CD4-positive, alpha-beta T cell treated with Interleukin-12 subunit alpha and Interleukin-12 subunit beta, for 1 hour (primary cell): ENCODE results near the gene PLAC8.

ENCODE experiments used
- DNase-seq: peaks from one replicate; pipeline ENCODE4 v3.0.0-alpha.2; 2020

PLAC8 gene, protein sequence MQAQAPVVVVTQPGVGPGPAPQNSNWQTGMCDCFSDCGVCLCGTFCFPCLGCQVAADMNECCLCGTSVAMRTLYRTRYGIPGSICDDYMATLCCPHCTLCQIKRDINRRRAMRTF

DNA sequence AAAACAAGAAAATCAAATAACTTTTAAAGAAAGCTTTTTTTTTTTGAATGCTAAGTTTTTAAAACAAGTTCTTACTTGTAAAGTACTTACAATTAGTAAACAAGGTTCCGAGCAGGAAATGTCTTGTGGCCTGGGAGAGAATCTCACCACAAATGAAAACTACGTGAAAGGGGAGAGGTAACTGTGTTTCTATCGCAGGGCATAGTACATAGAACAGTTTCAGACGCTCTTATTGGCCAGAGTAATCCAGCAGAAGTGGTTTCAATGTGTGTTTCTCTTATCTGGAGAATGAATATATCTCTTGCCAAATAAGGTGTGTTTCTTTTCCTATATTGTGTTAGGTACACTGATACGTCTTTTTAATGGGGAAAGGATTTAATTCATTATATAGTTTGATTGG lies at the start of gene PLAC8:
PLAC8 (minus strand) TSS at position 154 of the 400 bp plus-strand sequence. CDS start 6,808 bp downstream, outside the sequence.
- peak; percentile 77 for DNase-seq

DNA sequence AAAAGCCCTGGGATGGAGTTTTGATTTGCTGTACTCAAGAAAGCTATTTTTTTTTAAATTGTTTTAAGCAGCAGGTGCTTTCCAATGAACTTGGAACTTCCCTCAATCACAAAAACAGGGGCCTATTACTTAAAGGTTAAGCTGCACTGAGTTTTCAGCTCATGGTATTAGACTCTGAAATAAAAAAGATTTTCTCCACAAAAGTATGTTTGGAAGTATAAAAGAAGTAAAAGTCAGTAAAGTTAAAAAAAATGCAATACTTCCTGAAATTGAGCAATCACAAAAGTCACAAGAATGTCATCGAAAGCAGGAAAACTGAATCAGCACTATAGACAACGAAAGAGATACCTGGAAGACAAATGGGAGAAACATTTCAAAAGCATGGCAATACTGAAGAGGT lies 38.9 kb upstream of the PLAC8 start:
- DNase-seq, result no peak

DNA sequence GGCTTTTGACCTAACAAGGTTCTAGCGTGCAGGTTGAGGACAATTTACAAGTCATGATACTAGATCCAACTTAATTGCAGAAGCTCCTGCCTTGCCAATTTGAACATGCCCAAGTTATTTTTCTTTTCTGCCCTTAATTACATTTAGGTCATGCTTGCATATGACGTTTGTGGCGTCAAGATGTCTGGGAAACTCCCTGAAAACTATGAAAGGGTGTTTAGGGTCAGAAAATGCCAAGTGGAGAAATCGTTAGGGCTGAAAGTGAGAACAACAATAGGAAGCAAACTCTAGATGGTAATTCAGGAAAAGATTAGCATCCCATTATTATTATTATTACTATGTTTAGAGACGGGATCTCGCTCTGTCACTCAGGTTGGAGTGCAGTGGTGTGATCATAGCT lies 38.2 kb upstream of the PLAC8 start:
- DNase-seq, result no peak

DNA sequence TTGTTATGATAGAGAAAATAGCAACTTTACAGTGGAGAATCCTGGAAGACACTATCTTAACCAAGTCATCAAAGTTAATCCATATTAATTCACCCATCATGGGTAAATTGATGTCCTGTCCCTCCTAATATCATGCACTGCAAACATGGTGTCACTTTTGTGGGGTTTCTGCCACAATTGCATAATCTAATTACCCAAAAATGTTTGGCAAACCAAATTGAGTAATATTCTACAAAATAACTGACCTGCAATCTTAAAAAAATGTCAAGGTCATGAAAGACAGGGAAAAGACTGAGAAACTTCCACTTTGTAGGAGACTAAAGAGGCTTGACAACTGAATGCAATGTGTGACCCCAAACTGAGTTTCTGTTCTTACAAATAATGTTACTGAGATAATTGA lies 37.1 kb upstream of the PLAC8 start:
- DNase-seq, result no peak

DNA sequence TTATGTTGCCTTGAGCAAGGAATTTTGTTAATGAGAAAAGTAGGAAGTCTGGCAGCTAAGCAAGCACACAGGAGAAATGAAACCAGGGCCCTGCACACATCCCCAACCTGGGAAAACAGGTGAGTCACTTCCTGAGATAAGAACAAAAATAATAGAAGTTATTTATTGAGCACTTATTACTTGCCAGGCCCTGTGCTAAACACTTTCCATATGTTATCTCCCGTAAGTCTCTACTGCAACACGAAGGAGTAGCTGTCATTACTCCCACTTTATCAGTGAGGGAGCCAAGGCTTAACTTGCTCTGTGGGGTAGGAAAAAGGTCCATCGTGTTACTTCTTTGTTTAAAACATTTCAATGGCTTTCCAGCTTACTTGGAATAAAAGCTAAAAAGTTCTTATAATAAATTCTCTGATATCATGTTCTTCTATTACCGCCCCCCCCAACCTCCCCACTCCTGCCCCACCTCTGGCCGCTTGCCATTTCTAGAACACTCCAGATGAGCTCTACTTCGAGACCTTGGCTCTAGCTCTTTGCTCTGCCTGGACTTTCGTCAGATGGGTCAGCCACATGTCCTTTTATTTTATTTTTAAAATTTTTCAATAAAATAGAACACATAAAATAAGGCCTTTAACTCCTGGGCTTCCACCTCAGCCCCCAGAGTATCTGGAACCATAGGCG lies 36.3 kb upstream of the PLAC8 start:
- no peak for DNase-seq

DNA sequence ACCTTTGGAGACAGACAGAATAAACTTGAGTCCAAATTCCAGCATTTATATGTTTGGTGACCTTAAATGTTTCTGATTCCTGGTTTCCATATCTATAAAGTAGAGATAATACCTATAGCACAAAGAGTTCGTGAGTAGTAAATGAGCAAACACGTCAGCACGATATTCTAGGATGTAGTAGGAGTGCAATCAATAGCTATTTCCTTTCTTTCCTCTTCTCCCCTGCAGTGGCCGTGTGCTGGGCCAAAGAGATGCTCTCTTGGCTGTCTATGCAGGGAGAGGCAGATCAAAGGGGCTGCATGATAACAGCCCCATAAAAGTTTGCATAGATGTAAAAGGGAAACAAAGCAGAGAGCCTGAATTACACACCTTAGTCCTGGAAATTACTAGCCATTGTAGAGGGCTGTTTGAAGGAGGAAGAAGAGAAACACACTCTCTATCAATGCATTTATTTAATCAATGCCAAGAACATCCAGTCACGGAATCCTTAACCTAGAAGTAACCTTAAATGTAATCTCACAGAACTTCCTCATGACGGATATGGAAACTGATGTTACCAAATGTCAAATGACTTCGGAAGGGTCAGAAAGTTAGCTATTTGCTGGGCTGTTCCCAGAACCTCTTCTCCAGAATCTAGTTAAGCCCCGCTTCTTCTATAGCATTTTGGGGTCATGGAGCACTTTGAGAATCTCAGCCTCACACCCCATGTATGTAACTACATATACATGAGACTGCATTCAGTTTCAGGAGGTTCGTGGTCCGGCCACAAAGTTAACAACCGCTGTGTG lies 35.5 kb upstream of the PLAC8 start:
- DNase-seq, result no peak

DNA sequence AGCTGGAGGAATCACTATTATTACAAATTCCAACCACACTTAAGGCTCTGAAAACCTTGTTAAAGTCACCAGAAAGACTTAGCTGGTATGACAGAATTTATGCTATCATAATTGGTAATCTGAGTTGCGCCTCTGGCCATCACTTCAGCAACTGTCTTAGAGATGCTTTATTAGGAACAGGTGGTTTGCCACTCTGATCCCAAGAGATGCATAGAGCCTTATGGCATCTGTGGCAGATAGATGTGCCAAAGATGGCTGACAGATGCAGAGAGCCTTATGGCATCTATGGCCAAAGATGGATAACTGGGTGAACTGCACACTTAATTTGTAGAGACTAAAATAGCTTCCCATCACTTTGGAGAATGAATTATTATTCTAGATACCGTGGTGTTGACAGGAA lies 32.3 kb upstream of the PLAC8 start:
- no peak for DNase-seq

DNA sequence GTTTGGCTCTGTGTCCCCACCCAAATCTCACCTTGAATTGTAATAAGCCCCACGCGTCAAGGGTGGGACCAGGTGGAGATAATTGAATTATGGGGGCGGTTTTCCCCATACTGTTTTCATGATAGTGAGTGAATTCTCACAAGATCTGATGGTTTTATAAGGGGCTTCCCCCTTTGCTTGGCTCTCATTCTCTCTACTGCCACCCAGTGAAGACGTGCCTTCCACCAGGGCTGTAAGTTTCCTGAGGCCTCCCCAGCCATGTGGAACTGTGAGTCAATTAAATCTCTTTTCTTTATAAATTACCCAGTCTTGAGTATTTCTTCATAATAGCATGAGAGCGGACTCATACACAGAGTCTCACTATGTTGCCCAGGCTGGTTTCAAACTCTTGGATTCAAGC lies 31.2 kb upstream of the PLAC8 start:
- peak; percentile 33 for DNase-seq

DNA sequence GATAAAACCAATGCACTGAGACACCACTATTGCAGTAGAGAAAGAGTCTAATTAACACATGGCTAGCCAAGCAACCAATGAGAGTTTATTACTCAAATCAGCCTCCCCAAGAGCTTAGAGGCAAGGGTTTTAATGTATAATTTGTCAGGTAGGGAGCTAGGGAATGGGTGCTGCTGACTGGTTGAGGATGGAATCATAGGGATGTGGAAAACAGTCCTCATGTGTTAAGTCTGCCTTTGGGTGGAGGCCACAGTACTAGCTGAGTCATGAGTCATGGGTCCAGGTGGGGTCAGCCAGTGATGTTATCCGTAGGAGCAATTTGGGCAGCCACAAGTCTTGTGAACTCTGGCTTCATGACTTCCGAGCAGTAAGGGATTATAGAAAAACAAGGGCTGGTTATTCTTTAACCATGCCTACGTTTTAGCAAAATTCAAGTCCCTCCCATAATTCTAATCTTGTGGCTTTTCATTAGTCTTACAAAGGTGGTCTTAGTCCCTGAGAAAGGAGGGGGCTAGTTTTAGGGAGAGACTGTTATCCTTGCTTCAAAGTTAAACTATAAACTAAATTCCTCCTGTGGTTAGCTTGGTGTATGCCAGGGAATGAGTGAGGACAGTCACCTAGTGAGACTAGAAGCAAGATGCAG lies 25.1 kb upstream of the PLAC8 start:
- no peak for DNase-seq

DNA sequence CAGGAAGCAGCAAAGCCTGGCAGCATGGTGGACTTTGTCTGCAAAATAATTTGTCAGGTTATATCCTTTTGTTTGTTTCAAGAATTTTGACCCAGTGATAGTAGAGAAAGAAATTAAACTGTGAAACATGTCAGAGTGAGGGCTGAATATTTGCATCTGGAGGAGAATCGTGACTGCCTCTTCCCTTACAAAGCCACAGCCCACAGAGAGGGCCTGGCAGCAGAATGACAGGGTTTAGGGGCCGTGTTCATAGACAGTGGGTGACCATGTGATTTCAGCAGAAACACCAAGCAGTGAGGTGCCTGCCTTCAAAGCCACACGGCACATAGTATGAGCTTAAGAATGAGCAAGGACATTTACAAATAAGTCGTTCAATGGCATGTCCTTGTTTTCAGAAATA lies 24.4 kb upstream of the PLAC8 start:
- peak; percentile 35 for DNase-seq

DNA sequence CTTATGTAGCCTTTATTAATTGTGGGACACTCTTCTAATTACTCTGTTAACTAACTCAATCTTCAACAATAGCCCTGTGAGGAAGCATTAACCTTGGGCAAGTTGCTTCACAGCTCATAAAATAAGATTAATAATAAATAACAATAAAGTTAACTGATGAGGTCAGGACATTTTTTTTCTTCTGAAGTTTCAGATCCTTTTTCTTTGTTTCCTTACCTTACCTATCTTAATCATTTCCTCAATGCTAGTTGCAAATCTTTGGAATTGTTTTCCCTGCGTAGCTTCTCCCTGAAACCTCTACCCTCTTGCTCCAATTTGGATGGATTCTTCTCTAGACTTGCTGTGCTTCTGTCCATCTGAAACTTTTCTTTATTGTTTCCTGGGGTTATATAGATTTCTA lies 17.5 kb upstream of the PLAC8 start:
- DNase-seq, result no peak

DNA sequence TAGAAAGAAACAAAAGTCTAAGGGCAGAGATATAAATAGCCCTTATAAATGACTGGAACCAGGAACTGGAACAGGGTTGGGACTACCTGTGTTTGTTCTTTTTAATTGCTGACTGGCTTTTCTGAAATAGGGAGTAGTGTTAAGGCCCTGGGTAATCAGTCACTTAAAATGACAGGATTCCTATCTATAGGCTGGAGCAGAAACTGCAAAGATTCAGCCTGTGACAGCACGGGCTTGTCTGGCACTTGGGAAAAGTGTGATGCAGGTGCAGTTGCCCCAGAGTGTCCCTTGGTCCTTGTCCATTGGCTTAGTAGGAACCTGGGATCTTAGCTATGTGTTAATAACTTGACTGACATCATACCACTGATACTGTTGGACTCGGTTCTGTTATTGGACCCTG lies 14.7 kb upstream of the PLAC8 start:
- no peak for DNase-seq

DNA sequence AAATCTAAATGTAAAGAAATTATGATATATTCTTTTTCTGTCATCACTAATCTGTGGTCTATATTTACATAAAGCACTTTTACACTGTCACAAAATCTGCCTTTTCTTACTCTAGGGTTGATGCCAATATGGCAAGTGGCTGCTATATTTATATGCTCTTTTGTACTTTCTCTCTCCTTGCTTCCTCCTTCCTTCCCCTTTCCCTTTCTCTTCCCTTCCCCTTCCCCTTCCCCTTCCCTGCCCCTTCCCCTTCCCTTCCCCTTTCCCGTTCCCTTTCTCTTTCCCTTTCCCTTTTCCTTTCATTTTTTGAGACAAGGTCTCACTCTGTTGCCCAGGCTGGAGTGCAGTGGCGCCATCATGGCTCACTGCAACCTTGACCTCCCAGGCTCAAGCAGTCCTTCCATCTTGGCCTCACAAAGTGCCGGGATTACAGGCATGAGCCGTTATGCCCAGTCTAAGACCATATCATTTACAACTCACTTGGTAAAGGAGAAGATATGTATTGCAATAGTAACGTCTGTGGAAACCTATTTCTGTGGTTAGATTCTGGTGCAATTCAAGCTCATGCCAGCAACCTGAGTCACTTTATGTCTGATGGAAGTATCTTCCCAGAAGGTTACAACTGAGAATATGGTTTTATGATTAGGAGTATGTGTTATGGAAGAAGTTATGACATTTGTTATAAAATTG lies 13.9 kb upstream of the PLAC8 start:
- no peak for DNase-seq

DNA sequence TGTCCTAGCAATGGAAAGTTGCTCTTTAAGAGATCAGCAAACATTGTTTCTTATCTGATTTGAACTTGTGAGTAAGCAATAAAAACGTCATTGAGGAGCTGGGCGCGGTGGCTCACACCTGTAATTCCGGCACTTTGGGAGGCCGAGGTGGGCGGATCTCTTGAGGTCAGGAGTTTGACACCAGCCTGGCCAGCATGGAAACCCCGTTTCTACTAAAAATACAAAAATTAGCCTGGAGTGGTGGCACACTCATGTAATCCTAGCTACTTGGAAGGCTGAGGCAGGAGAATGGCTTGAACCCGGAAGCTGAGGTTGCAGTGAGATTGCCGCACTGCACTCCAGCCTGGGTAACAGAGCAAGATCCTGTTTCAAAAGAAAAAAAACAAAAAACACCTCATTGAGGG lies 11.2 kb upstream of the PLAC8 start:
- DNase-seq, result peak; percentile 61

DNA sequence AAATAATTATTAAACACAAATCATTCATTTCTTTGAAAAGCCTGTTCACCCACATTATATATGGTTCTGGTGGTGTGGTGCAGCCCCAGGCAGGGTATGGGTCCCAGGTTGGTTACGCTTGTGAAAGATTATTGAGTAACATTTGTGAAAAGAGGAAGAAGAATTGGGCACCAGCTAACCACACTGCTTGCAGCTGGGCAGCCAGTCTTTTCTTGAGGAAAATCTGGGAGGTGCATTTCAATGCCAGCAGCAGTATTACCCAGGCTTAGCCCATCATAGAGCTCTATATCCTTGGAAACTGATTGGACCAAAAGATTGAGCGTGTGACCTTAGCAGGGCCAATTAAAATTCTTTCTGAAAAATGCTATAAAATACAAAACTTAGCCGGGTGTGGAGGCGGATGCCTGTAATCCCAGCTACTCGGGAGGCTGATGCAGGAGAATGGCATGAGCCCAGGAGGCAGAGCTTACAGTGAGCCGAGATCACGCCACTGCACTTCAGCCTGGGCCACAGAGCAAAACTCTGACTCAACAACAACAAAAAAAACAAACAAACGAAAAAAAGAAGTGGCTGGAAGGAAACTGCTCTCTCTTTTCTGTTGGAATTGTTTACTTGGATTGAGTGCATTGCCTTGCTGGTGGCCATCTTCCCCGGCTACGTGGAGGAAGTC lies 9.7 kb upstream of the PLAC8 start:
- DNase-seq, result no peak

DNA sequence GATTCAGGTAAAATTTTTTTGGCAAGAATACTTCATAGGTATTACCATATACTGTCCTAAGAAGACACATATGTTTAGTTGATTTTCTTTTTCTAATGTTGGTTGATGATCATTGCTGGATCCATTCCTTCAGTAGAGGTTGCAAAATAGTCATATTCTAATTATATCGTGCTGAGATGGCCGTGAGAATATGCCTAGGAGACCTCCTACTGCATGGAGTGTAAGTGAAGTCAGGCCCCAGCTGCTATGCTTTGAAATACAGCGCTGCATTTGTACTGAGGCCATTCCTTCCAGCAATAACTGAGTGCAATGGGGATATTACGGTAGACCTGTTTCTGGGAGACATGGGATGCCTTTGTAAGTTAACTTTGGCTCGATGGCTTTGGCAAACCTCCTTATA lies 6.7 kb upstream of the PLAC8 start:
- no peak for DNase-seq

DNA sequence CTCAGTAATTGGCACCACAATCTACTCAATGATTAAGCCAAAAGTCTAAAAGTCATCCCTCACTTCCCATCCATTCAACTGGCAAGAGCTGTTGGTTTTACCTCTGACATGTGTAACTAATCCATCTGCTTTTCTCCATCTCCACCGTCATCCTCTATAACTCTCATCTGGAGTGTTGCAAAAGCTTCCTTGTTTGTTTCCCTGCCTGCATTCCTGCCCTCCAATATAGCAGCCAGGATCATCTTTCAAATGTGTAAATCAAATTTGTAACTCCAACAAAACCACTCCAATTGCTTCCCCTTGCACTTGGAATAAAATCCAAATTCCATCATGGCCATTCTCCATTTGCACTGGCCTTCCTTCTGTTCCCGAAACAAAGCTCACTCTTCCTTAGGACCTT lies 4.3 kb upstream of the PLAC8 start:
- DNase-seq, result no peak

DNA sequence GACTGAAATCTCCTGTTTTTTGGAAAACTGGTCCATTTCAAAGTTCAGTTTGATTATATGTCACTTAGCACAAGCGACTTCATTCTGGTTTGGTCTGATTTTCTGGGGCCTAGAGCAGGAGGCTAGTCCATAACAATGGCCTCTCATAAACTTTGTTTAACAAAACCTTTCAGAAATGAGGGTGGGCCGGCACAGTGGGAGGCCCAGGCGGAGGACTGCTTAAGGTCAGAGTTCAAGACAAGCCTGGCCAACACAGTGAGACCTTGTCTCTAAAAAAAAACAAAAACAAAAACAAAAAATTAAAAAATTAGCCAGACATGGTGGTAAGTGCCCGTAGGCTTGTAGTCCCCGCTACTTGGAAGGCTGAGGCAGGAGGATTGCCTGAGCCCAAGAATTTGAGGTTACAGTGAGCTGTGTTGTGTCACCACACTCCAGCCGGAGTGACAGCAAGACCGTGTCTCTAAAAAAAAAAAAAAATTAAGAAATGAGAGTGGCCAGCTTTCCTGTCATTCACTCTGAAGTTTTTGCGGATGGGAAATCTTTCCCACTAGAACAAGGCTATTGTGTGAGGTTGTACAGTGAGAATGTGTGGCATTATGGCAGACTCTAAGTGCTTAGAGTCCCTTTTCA lies 1.2 kb upstream of the PLAC8 start:
- no peak for DNase-seq

DNA sequence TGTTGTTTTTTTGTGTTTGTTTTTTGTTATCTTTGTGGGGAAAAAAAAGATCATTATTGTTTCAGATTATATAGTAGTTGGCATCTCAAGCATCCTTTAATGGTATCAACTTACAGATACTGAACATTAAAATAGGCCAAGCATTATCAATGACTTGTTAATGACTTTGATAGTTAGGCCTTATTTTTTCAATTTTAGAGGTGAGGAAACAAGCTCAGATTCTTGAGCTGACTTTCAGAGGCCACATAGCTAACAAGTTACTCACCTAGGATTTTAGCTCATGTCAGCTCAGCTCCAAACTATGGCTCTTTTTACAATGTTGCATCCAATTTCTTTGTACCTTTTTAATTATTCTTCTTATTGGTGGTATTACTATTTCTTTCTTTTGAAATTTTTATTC lies 471 bp upstream of the PLAC8 start:
- no peak for DNase-seq

DNA sequence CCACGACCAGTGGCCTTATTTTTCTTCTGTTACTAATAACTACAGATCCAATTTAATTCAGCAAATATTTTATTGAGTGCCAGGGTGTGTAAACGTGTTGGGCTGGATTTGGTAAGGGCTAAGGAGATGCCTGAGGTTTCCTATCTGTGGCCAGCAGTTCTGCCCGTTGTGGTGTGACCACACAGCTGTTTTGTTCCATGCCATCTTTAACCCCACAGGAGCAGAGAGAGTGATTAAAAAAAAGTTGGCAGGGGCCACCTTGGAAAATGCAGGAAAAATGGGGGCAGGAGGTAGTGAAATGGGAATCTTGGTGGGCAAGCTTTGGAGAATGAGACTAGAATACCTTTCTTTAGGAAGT lies 1.1 kb downstream of the PLAC8 start:
- DNase-seq, result no peak

DNA sequence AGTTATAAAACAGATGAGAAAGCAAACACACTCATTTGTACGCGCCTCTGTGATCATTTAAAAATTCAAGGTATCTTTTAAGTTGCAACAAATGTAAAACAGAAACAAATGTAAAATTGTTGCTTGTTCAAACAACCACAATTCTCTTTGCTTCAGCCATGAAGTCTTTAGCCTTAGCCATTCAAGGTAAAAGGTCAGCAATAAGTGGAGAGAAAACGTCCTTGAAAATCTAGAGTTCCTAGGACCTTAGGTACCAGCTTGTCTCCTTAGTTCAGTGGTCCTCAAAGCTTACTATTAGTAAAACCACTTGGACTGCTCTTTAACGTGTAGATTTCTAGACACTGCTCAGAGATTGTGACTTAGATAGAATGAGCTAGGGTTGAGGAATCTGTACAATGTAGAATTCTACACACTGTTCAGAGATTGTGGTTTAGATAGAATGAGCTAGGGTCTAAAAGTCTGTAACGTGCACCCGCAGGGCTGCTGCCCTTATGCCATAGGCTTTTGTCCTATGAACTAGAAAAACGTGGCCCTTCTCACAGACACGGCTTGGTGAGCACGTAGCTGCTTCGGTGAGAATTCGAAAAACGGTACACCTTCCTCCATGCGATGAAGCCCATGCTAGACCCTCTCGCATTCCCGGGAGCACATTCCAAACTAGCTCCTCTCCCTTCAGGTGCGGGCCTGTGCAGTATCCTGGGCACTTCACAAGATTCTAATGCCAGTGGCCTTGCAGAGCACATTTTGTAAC lies 1.7 kb downstream of the PLAC8 start:
- peak; percentile 33 for DNase-seq

DNA sequence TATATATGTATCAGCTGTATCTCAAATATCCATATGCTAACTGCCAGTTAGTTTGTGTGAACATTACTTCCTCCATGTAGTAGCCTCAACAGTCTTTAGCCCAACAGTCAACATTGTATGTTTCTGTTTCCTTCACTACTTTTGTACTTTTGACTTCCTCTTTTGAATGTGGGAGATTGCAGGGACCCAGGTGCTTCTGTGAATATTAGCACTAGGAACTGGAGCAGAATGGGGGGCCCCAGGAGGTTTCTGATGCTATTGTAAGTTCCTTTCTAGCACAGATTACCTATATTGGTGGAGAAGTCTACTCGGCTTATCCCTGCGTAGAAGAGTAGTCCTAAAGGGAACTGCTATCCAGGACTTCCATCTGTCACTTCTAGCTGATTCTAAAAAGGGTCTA lies 2.3 kb downstream of the PLAC8 start:
- no peak for DNase-seq
